HEK293T (cell line): Measurements from ENCODE around the gene SLC4A2.

Source experiments
- CTCF ChIA-PET: fragments of 350-600 bp; formaldehyde crosslinking; extraction: SDS; loops from one replicate; lab custom pipeline; 2021; ENCODE audit warnings: antibody characterized with exemption, inconsistent platforms; lab: Yijun Ruan, JAX
- POLR2A ChIA-PET: fragments of 350-600 bp; formaldehyde crosslinking; extraction: SDS; loops from one replicate; lab custom pipeline; 2020; ENCODE audit warnings: antibody characterized with exemption, inconsistent platforms; lab: Yijun Ruan, JAX
- DNase-seq: peaks from one replicate; pipeline ENCODE4 v3.0.0; 2012; ENCODE audit warnings: mixed read lengths; ENCODE audit errors: extremely low spot score
- ARNT ChIP-seq: fragments of 450-650 bp; IDR thresholded peaks from 2 replicates; pipeline ENCODE4 v1.6.1; 2017; ENCODE audit warnings: mild to moderate bottlenecking
- BHLHE40 ChIP-seq: fragments of 450-650 bp; IDR thresholded peaks from 2 replicates; pipeline ENCODE4 v1.6.1; 2016; ENCODE audit warnings: mild to moderate bottlenecking, moderate library complexity, borderline replicate concordance
- CTBP1 ChIP-seq: fragments of 450-650 bp; IDR thresholded peaks from 2 replicates; pipeline ENCODE4 v1.6.1; 2016; ENCODE audit warnings: borderline replicate concordance
- ELF4 ChIP-seq: fragments of 450-650 bp; IDR thresholded peaks from 2 replicates; pipeline ENCODE4 v1.6.1; 2017; ENCODE audit warnings: antibody characterized with exemption
- FOXA1 ChIP-seq: fragments of 450-650 bp; IDR thresholded peaks from 2 replicates; pipeline ENCODE4 v1.6.1; 2016; ENCODE audit warnings: mild to moderate bottlenecking
- FOXK2 ChIP-seq: fragments of 450-650 bp; IDR thresholded peaks from 2 replicates; pipeline ENCODE4 v1.6.1; 2016; ENCODE audit warnings: mild to moderate bottlenecking
- FOXM1 ChIP-seq: fragments of 450-650 bp; IDR thresholded peaks from 2 replicates; pipeline ENCODE4 v1.6.1; 2017; ENCODE audit warnings: mild to moderate bottlenecking, borderline replicate concordance
- HDGF ChIP-seq: fragments of 450-650 bp; IDR thresholded peaks from 2 replicates; pipeline ENCODE4 v1.6.1; 2017; ENCODE audit warnings: antibody characterized with exemption, borderline replicate concordance
- L3MBTL2 ChIP-seq: fragments of 450-650 bp; conservative IDR thresholded peaks from 2 replicates; pipeline ENCODE4 v1.6.1; 2016; ENCODE audit warnings: mild to moderate bottlenecking
- LEF1 ChIP-seq: fragments of 450-650 bp; IDR thresholded peaks from 2 replicates; pipeline ENCODE4 v1.6.1; 2017; ENCODE audit warnings: mild to moderate bottlenecking, borderline replicate concordance
- NFRKB ChIP-seq: fragments of 450-650 bp; IDR thresholded peaks from 2 replicates; pipeline ENCODE4 v1.6.1; 2016; ENCODE audit warnings: mild to moderate bottlenecking, moderate library complexity
- SP1 ChIP-seq: fragments of 450-650 bp; IDR thresholded peaks from 2 replicates; pipeline ENCODE4 v1.6.1; 2017
- SUZ12 ChIP-seq: fragments of 450-650 bp; IDR thresholded peaks from 2 replicates; pipeline ENCODE4 v1.6.1; 2016; ENCODE audit warnings: mild to moderate bottlenecking
- TARDBP ChIP-seq: fragments of 450-650 bp; IDR thresholded peaks from 2 replicates; pipeline ENCODE4 v1.6.1; 2016
- ZNF384 ChIP-seq: fragments of 450-650 bp; IDR thresholded peaks from 2 replicates; pipeline ENCODE4 v1.6.1; 2016
- TF ChIP-seq, protein P1 (sequence below): fragments of 450-650 bp; IDR thresholded peaks from 2 replicates; pipeline ENCODE4 v1.6.1; 2016

The SLC4A2 gene

DNA sequence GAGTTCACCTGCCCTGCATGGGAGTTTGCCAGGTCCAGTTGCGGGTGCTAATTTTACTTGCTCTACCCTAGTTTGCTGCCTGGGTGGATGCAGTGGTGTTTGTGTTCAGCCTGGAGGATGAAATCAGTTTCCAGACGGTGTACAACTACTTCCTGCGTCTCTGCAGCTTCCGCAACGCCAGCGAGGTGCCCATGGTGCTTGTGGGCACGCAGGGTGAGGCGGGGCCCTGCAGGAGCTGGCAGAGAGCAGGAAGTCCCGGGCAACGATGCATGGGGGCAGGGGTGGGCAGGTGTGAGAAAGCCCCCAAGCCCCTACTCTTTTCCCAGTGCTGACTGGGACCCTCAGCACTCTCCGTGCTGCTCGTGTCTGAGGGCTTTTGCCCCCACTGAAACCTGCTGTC lies 58.2 kb downstream of the SLC4A2 start:
- no peak for DNase-seq
- POLR2A ChIA-PET = no interaction called here
- CTCF ChIA-PET = no interaction called here
- TF ChIP-seq CTBP1 (no peak), L3MBTL2 (no peak), LEF1 (no peak), BHLHE40 (no peak), ZNF384 (no peak), ARNT (no peak), ELF4 (no peak), TARDBP (no peak)
- TF ChIP-seq, protein P1, sequence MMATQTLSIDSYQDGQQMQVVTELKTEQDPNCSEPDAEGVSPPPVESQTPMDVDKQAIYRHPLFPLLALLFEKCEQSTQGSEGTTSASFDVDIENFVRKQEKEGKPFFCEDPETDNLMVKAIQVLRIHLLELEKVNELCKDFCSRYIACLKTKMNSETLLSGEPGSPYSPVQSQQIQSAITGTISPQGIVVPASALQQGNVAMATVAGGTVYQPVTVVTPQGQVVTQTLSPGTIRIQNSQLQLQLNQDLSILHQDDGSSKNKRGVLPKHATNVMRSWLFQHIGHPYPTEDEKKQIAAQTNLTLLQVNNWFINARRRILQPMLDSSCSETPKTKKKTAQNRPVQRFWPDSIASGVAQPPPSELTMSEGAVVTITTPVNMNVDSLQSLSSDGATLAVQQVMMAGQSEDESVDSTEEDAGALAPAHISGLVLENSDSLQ = no peak

DNA sequence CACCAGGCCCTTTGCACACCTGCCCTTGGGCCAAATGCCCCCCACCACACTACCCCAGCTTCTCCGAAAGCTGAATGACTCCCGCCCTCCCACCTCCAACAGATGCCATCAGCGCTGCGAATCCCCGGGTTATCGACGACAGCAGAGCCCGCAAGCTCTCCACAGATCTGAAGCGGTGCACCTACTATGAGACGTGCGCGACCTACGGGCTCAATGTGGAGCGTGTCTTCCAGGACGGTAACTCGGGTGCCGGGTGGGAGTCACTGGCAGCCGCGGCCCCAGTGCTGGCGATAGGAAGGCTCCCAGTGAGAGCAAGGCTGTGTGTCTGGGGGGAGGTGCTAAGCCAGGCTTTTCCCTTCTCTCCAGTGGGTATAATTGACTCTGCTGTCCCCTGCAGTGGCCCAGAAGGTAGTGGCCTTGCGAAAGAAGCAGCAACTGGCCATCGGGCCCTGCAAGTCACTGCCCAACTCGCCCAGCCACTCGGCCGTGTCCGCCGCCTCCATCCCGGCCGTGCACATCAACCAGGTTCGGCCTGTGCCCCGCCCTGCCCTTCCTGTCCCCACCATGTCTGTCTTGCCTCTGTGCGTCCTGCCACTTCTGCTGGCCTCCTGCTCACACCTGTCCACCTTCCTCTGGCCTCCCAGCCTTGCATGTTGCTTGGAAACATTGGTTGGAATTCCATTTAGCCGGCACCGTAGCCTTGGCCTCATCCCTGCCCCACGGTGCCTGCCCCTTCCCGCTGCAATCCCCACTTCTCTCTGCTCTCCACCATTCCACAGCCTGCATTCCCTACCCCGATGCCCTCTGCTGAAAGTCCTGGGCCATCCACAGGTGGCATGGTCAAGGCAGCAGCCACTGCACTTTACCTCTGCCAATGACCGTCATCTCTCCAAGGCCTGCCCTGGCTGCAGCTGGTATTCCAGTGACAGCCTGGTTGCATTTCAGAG lies 59.0 kb downstream of the SLC4A2 start:
- no peak for TF ChIP-seq ZNF384
- TF ChIP-seq ARNT = no peak
- no peak for TF ChIP-seq NFRKB
- TF ChIP-seq, protein P1 = no peak
- TF ChIP-seq FOXM1 = no peak
- no peak for TF ChIP-seq LEF1
- TF ChIP-seq BHLHE40 = no peak
- ChIA-PET CTCF (no interaction called here), POLR2A (no interaction called here)
- no peak for DNase-seq

DNA sequence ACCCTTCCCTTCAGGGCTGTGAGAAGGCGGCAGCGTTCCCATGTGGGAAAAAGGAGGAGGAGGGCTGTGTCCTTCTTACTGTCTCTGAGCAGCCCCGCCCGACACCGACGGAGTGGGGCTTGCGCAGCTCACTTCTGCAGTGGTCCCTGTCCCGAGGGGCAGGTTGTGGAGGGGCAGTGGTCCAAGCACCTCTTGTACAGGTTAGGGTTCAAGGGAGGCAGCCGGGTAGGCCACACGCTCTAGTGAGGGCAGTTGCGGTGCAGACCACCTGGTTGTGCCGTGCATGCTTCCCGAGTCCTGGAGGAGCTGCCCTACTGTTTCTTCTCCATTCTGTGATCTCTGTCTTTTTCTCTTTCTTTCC lies 59.6 kb downstream of the SLC4A2 start:
- no peak for DNase-seq
- POLR2A ChIA-PET = no interaction called here
- no peak for TF ChIP-seq ELF4
- no peak for TF ChIP-seq SP1
- no peak for TF ChIP-seq NFRKB
- TF ChIP-seq ARNT = no peak
- no peak for TF ChIP-seq ZNF384
- TF ChIP-seq FOXA1 = no peak
- TF ChIP-seq, protein P1 = no peak
- no peak for TF ChIP-seq HDGF
- no peak for TF ChIP-seq BHLHE40
- TF ChIP-seq FOXK2 = no peak
- TF ChIP-seq SUZ12 = no peak
- TF ChIP-seq LEF1 = no peak
- CTCF ChIA-PET = interaction anchor here (1.0 kb wide), 1 partner anchor 9 kb away, joined by 5 read pairs; no protein-coding TSS in a partner anchor

DNA sequence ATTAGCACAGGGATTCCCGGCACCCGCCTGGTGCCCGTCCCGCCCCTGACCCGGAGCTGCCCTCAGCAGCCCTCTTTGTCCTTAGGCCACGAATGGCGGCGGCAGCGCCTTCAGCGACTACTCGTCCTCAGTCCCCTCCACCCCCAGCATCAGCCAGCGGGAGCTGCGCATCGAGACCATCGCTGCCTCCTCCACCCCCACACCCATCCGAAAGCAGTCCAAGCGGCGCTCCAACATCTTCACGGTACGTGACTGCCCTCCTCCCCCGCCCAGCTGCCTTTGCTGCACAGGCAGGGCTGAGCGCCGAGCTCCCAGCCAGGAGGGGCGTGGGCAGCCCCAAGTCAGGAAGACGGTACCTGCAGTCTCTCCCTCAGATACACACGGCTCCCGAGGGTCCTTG lies 60.5 kb downstream of the SLC4A2 start:
- POLR2A ChIA-PET = interaction anchor here (1.1 kb wide), 1 partner anchor 48 kb away, joined by 3 read pairs; no protein-coding TSS in a partner anchor

DNA sequence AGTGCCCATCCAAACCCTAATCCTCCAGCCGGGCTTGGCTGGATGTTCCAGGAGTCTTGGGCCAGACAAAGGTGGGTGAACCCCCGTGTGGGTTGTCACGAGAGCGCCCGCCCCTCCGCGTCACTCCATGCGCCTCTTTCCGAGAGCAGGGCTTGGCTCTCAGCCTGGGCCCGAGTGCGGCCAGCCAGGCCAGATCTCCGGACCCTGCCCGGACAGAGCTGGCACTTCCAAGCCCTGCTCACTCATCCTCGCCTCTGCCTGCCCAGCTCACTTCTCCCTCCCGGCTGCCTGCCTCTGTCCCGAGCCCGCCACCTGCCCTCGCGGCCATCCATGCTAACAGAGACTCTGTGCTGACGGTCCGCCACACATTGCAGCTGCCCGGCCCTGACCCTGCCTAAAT lies 61.5 kb downstream of the SLC4A2 start:
- TF ChIP-seq TARDBP (no peak), ARNT (no peak), ELF4 (no peak), FOXM1 (no peak), L3MBTL2 (no peak), FOXK2 (no peak), NFRKB (no peak), LEF1 (no peak), CTBP1 (no peak), SUZ12 (no peak), BHLHE40 (no peak), SP1 (no peak)
- TF ChIP-seq, protein P1 = no peak
- CTCF ChIA-PET = interaction anchor here (0.9 to 1.3 kb wide), 2 partner anchors 10 kb away, joined by 3 to 5 read pairs; no protein-coding TSS in a partner anchor
- DNase-seq = no peak
- POLR2A ChIA-PET = interaction anchor here (1.1 kb wide), 1 partner anchor 47 kb away, joined by 3 read pairs; no protein-coding TSS in a partner anchor

More for the DNA sequence above, 60.5 kb downstream of the SLC4A2 start:
- DNase-seq = no peak
- TF ChIP-seq FOXK2 (no peak), ARNT (no peak), ZNF384 (no peak), BHLHE40 (no peak), CTBP1 (no peak), FOXA1 (no peak), SUZ12 (no peak), TARDBP (no peak), ELF4 (no peak), L3MBTL2 (no peak), LEF1 (no peak), HDGF (no peak), NFRKB (no peak), FOXM1 (no peak), SP1 (no peak)
- TF ChIP-seq, protein P1 = no peak
- CTCF ChIA-PET = interaction anchor here (1.0 to 1.3 kb wide), 2 partner anchors 9 to 10 kb away, joined by 5 read pairs; no protein-coding TSS in a partner anchor
